Psoas muscle (tissue), 8 donors: ENCODE results near the gene FAM171A1. TPM values are rescaled to one million over a fixed set of nuclear protein-coding genes. Genes with fewer than 3 reads are reported as not detected.

Source experiments
- ATAC-seq, 4 donors: fragments of 200-7000 bp; cut with Tn5 transposase; one replicate each; pipeline ENCODE4 v1.9.1; 2020; ENCODE audit warnings: moderate library complexity in 3 of 4, mild to moderate bottlenecking in 2 of 4
- DNase-seq, 2 donors: peaks; one replicate each; pipeline ENCODE4 v3.0.0-alpha.2; 2020
- H3K27ac ChIP-seq: fragments of 200-600 bp; one replicate; pipeline ENCODE4 v1.8.0; 2022
- H3K27me3 ChIP-seq, 3 donors: fragments of 200-600 bp in 1 of 3; one replicate each; pipeline versions ENCODE4 v1.6.1 to v1.8.0; 2013 to 2022; ENCODE audit warnings: low read length in 2 of 3, mild to moderate bottlenecking in 2 of 3, moderate library complexity in 1 of 3; ENCODE audit not compliant: insufficient read depth in 3 of 3
- H3K36me3 ChIP-seq, 2 donors: fragments of 200-600 bp in 1 of 2; one replicate each; pipeline versions ENCODE4 v1.6.1 to v1.8.0; 2013 to 2022; ENCODE audit warnings: low read depth in 1 of 2, mild to moderate bottlenecking in 1 of 2, moderate library complexity in 1 of 2; ENCODE audit not compliant: insufficient read depth in 1 of 2
- H3K4me1 ChIP-seq: fragments of 200-600 bp; one replicate; pipeline ENCODE4 v1.8.0; 2022
- H3K4me3 ChIP-seq: fragments of 200-600 bp; one replicate; pipeline ENCODE4 v1.8.0; 2022; ENCODE audit warnings: mild to moderate bottlenecking
- H3K9me3 ChIP-seq: fragments of 200-600 bp; one replicate; pipeline ENCODE4 v1.8.0; 2022
- CTCF ChIP-seq: fragments of 200-600 bp; IDR thresholded peaks from one replicate; pipeline ENCODE4 v1.8.0; 2022; ENCODE audit warnings: antibody characterized with exemption
- WGBS, 3 donors: extraction: QIAGEN DNeasy Blood & Tissue Kit; methylation state at CpG; one replicate each; pipeline versions ENCODE4 v1.1.6 to v1.1.7; 2013; 5-methylcytosine and 5-hydroxymethylcytosine counted together
- intact Hi-C, 2 donors: fragments of 100-400 bp; cut with DNase I; formaldehyde crosslinking; loops; one replicate each; pipeline versions ENCODE4 v1.11.0 to v1.14.2; 2022
- polyA plus RNA-seq, 3 donors: library from polyadenylated mRNA; stranded (reverse); fragments of 200-250 nt; gene quantifications; one replicate each; pipeline ENCODE4 v1.2.3, GENCODE V29; 2013
- total RNA-seq, 4 donors: library from RNA; stranded (reverse); fragmentation: NEBNext Ultra II Directional in 2 of 4; extraction: Animal tissue kit (Norgen Biotek cat#: 25700) in 2 of 4; gene quantifications; one replicate each; pipeline versions ENCODE4 v1.2.1 to v1.2.4, GENCODE V29; 2021 to 2023
- donor health status: healthy with polysubstance abuse.
- donor health status: DM: no; HTN: no; CAD: no; lungs with moderate emphysema.
- donor health status: Bipolar disorder and iron deficiency.
- donor health status: healthy.
- donor health status: DM: yes; HTN: yes; CAD: no.
- donor health status: DM: no; HTN: no; CAD: no.
- donor health status: DM: no; HTN: no; CAD: no.
- donor health status: DM: yes; HTN: yes; CAD: no.

Gene FAM171A1
- total and polyA plus RNA-seq, 7 donors, result 3.9 to 10.5 (median 5.0) TPM

- intact Hi-C loops, result no loop called here
- no peak overlapping the region for H3K4me3 ChIP-seq
- H3K36me3 ChIP-seq, result no peaks in the 10 kb centered on the region
- peaks cover 3% of the 10 kb centered on the region for H3K4me1 ChIP-seq
- ATAC-seq (no peak), DNase-seq (no peak)
- TF ChIP-seq CTCF, result no peak
- H3K9me3 ChIP-seq, result no peaks in the 10 kb centered on the region
- H3K27ac ChIP-seq, result no peak overlapping the region
- 95 to 97% (median 97%) methylated on average over 1 of the region's 1 CpG for WGBS, 3 donors
- no peaks in the 10 kb centered on the region for H3K27me3 ChIP-seq
These were observed 39.6 kb downstream of the FAM171A1 start for GRCh38 chr10:15331461-15331860.

GRCh38 chr10:15329437-15329836, 41.7 kb downstream of the FAM171A1 start:
- no peaks in the 10 kb centered on the region for H3K36me3 ChIP-seq
- DNase-seq (no peak), ATAC-seq (no peak)
- TF ChIP-seq CTCF, result no peak
- H3K27me3 ChIP-seq, result no peaks in the 10 kb centered on the region
- no peak overlapping the region for H3K27ac ChIP-seq
- intact Hi-C loops, result no loop called here
- 59 to 89% (median 64%) methylated on average over 2 of the region's 2 CpGs for WGBS, 3 donors
- H3K9me3 ChIP-seq, result no peaks in the 10 kb centered on the region
- no peak overlapping the region for H3K4me3 ChIP-seq
- H3K4me1 ChIP-seq, result no peaks in the 10 kb centered on the region

- no peak for DNase-seq
- intact Hi-C loops, result no loop called here
- WGBS, 3 donors, result 61 to 76% (median 62%) methylated on average over 4 of the region's 4 CpGs
- H3K36me3 ChIP-seq, result no peaks in the 10 kb centered on the region
- no peaks in the 10 kb centered on the region for H3K27me3 ChIP-seq
- H3K4me1 ChIP-seq, result no peaks in the 10 kb centered on the region
- no peaks in the 10 kb centered on the region for H3K9me3 ChIP-seq
- no peak for ATAC-seq
- H3K27ac ChIP-seq, result no peak overlapping the region
- no peak overlapping the region for H3K4me3 ChIP-seq
- TF ChIP-seq CTCF, result no peak
These were observed 45.2 kb downstream of the FAM171A1 start for GRCh38 chr10:15325944-15326284.

- Histone ChIP-seq H3K4me3 (no peak overlapping the region), H3K27ac (no peak overlapping the region), H3K9me3 (no peaks in the 10 kb centered on the region), H3K4me1 (no peaks in the 10 kb centered on the region), H3K36me3 (no peaks in the 10 kb centered on the region), H3K27me3 (no peaks in the 10 kb centered on the region)
- WGBS, 3 donors, result 61 to 62% (median 61%) methylated on average over 20 of the region's 20 CpGs
- peak in 2 of 4 donors; percentile 33 for ATAC-seq
- DNase-seq, result peak in 1 of 2 donors; percentile 27
- intact Hi-C loops, result no loop called here
- no peak for TF ChIP-seq CTCF
These were observed 45.7 kb downstream of the FAM171A1 start for GRCh38 chr10:15325243-15325943.

- Histone ChIP-seq H3K9me3 (no peaks in the 10 kb centered on the region), H3K27ac (no peak overlapping the region), H3K4me1 (no peaks in the 10 kb centered on the region), H3K27me3 (no peaks in the 10 kb centered on the region), H3K36me3 (no peaks in the 10 kb centered on the region), H3K4me3 (no peak overlapping the region)
- intact Hi-C loops, result no loop called here
- ATAC-seq, result no peak
- TF ChIP-seq CTCF, result no peak
- WGBS, 3 donors, result 79 to 84% (median 84%) methylated on average over 6 of the region's 6 CpGs
- no peak for DNase-seq
These were observed 46.5 kb downstream of the FAM171A1 start for GRCh38 chr10:15324611-15325010.
